Neural progenitor cell (in vitro differentiated cells): ENCODE measurements around the gene ANO3.

Experiments
- EZH2 ChIP-seq: fragments of 200-600 bp; sonication (generic); IDR thresholded peaks from 2 replicates; pipeline ENCODE4 v1.6.1; 2017; ENCODE audit warnings: antibody characterized with exemption, mild to moderate bottlenecking, moderate library complexity
- TF ChIP-seq, protein P1 (sequence below): fragments of 200-600 bp; sonication (generic); IDR thresholded peaks from 2 replicates; pipeline ENCODE4 v1.5.1; 2017; ENCODE audit warnings: antibody characterized with exemption, mild to moderate bottlenecking

DNA sequence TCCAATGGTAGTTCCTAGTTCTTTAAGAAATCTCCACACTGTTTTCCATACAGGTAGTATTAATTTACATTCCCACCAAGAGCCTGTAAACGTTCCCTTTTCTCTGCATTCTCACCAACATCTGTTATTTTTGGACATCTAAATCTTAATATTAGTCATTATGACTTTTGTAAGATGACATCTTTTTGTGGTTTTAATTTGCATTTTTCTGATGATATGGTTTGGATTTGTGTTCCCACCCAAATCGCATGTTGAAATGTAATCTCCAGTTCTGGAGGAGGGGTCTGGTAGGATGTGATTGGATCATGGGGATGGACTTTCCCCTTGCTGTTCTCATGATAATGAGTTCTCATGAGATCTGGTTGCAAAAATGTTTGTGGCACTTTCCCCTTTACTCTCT, 151.2 kb downstream of the ANO3 start:
- TF ChIP-seq, protein P1, sequence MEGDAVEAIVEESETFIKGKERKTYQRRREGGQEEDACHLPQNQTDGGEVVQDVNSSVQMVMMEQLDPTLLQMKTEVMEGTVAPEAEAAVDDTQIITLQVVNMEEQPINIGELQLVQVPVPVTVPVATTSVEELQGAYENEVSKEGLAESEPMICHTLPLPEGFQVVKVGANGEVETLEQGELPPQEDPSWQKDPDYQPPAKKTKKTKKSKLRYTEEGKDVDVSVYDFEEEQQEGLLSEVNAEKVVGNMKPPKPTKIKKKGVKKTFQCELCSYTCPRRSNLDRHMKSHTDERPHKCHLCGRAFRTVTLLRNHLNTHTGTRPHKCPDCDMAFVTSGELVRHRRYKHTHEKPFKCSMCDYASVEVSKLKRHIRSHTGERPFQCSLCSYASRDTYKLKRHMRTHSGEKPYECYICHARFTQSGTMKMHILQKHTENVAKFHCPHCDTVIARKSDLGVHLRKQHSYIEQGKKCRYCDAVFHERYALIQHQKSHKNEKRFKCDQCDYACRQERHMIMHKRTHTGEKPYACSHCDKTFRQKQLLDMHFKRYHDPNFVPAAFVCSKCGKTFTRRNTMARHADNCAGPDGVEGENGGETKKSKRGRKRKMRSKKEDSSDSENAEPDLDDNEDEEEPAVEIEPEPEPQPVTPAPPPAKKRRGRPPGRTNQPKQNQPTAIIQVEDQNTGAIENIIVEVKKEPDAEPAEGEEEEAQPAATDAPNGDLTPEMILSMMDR = no peak
- TF ChIP-seq EZH2 = no peak
